Brain microvascular endothelial cell (primary cell): ENCODE measurements around the gene OR5H2.
"Not testable (repeated sequence)": the region's sequence is repeated elsewhere in the genome, so short reads cannot be mapped to it uniquely, and the experiment has no call there.

Experiments used
- DNase-seq: peaks from one replicate; pipeline ENCODE4 v3.0.0-alpha.2; 2020
- H3K27ac ChIP-seq: fragments of 250-450 bp; sonication (Bioruptor Pico); 2 replicates; pipeline ENCODE4 v1.5.1; 2020; ENCODE audit warnings: mild to moderate bottlenecking, moderate library complexity
- H3K27me3 ChIP-seq: fragments of 250-450 bp; sonication (Bioruptor Pico); replicated peaks from 2 replicates; pipeline ENCODE4 v1.5.1; 2020; ENCODE audit warnings: mild to moderate bottlenecking
- H3K36me3 ChIP-seq: fragments of 250-450 bp; sonication (Bioruptor Pico); replicated peaks from 2 replicates; pipeline ENCODE4 v1.5.1; 2020; ENCODE audit warnings: mild to moderate bottlenecking
- H3K4me3 ChIP-seq: 2 replicates; pipeline ENCODE4 v1.5.1; 2011; ENCODE audit warnings: low read depth, mild to moderate bottlenecking, control low read depth, low read length, moderate library complexity
- in situ Hi-C: cut with HindIII; loops from 2 replicates; pipeline ENCODE4 v1.10.0; 2017; ENCODE audit warnings: low sequenced_read_pairs, low pct_ligation_motif_present
- TF ChIP-seq, protein P1 (sequence below): IDR thresholded peaks from 2 replicates; pipeline ENCODE4 v1.5.1; 2011; ENCODE audit warnings: low read depth, mild to moderate bottlenecking, moderate library complexity, low read length, control low read depth, inconsistent platforms; ENCODE audit errors: missing control alignments

The OR5H2 gene

DNA sequence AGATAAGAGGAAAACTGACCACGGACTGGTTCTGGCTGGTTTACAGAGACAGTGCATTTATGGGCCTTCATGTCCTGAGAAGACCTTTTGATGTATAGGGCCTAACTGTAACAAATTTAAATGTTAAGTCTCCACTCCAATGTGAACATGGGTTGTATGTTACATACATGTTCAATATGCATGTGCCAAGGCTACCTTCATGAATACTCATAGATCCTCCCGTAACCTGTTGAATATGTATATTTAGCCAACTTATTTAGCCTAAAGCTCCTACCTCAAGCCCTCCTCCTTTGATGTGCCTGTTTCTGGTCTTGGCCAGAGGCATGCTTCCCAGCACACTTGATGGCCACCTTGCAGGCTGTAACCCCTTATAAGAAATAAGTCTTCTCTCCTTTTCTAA, at the start of gene OR5H2:
Gene OR5H2, plus strand, starts transcription at position 301 of the 400 bp plus-strand sequence. CDS start 398 bp downstream, outside the sequence.
- TF ChIP-seq, protein P1, sequence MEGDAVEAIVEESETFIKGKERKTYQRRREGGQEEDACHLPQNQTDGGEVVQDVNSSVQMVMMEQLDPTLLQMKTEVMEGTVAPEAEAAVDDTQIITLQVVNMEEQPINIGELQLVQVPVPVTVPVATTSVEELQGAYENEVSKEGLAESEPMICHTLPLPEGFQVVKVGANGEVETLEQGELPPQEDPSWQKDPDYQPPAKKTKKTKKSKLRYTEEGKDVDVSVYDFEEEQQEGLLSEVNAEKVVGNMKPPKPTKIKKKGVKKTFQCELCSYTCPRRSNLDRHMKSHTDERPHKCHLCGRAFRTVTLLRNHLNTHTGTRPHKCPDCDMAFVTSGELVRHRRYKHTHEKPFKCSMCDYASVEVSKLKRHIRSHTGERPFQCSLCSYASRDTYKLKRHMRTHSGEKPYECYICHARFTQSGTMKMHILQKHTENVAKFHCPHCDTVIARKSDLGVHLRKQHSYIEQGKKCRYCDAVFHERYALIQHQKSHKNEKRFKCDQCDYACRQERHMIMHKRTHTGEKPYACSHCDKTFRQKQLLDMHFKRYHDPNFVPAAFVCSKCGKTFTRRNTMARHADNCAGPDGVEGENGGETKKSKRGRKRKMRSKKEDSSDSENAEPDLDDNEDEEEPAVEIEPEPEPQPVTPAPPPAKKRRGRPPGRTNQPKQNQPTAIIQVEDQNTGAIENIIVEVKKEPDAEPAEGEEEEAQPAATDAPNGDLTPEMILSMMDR, result no peak
- in situ Hi-C loops, result no loop called here
- Histone ChIP-seq H3K36me3 (no peaks in the 10 kb centered on the region), H3K4me3 (no peak within 1 kb of the TSS), H3K27ac (no peak within 1 kb of the TSS), H3K27me3 (no peaks in the 10 kb centered on the region)
- DNase-seq, result no peak

DNA sequence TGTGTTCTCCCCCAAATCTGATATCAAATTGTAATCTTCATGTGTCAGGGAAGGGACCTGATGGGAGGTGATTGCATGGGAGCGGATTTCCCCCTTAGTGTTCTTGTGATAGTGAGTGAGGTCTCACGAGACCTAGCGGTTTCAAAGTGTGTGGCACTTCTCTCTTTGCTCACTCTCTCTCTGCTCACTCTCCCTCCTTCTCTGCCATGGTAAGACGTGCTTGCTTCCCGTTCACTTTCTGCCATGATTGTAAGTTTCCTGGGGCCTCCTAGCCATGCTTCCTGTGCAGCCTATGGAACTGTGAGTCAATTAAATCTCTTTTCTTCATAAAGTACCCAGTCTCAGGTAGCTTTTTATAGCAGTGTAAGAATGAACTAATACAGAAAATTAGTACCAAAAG, 48.8 kb upstream of the OR5H2 start:
- H3K36me3 ChIP-seq, result no peaks in the 10 kb centered on the region
- TF ChIP-seq, protein P1, result no peak
- H3K27ac ChIP-seq, result no peak overlapping the region
- in situ Hi-C loops, result no loop called here
- DNase-seq, result no peak
- H3K27me3 ChIP-seq, result no peaks in the 10 kb centered on the region
- H3K4me3 ChIP-seq, result no peak overlapping the region

DNA sequence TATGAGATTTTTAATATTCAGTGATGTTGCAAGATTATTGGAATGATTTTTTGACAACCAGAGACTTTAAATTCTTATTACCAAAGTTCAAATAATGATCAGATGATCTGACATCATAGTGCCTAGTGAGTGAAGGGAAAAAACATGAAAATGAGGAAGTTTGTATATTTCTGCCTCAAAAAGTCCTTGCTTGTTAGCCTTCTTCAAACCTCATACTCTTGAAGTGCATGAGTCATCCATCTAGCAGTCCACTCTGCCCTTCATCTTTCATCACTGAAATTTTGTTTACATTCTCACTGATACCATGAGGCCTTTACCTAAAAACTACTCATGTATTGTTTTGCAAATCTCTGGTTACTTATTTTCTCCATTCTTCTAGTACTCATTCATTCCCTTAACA, 42.2 kb upstream of the OR5H2 start:
- Histone ChIP-seq H3K27me3 (no peaks in the 10 kb centered on the region), H3K36me3 (no peaks in the 10 kb centered on the region), H3K4me3 (no peak overlapping the region), H3K27ac (no peak overlapping the region)
- in situ Hi-C loops, result no loop called here
- DNase-seq, result no peak
- TF ChIP-seq, protein P1, result no peak

DNA sequence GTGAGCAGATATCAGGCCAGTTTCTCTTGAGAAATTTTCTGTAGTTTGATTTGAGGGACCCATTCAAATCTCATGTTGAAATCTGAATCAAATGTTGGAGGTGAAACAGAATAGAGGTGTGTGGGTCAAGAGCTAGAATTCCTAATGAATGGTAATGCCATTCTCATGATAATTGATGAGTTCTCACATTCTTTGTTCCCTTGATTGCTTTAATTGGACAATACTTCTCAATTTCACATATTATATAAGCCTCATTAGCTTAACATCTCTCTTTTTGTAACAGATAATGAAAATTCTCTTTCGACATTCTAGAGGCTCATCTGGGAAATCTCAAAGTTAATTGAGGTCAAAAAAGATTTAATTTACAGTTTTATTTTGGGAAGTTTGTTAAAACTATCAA, 40.1 kb upstream of the OR5H2 start:
- H3K36me3 ChIP-seq, result no peaks in the 10 kb centered on the region
- DNase-seq, result no peak
- H3K4me3 ChIP-seq, result no peak overlapping the region
- TF ChIP-seq, protein P1, result no peak
- no peak overlapping the region for H3K27ac ChIP-seq
- H3K27me3 ChIP-seq, result no peaks in the 10 kb centered on the region
- in situ Hi-C loops, result no loop called here

DNA sequence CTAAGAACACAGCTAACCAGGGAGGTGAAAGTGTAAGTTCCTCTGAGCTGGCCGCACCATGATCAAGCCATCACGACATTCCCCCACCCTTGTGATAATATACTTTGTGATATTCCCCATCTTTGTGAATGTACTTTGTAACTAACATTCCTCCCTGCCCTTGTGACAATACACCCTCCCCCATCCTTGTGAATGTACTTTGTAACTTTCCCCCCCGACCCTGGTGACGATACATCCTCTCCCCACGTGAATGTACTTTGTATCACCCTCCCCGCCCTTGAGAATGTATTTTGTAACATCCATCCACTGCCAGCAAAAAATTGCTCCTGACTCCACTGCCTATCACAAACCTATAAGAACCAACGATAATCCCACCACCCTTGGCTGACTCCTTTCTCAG, 38.5 kb upstream of the OR5H2 start:
- in situ Hi-C loops, result no loop called here
- H3K4me3 ChIP-seq, result no peak overlapping the region
- no peaks in the 10 kb centered on the region for H3K36me3 ChIP-seq
- H3K27me3 ChIP-seq, result no peaks in the 10 kb centered on the region
- TF ChIP-seq, protein P1, result no peak
- H3K27ac ChIP-seq, result no peak overlapping the region
- DNase-seq, result no peak

DNA sequence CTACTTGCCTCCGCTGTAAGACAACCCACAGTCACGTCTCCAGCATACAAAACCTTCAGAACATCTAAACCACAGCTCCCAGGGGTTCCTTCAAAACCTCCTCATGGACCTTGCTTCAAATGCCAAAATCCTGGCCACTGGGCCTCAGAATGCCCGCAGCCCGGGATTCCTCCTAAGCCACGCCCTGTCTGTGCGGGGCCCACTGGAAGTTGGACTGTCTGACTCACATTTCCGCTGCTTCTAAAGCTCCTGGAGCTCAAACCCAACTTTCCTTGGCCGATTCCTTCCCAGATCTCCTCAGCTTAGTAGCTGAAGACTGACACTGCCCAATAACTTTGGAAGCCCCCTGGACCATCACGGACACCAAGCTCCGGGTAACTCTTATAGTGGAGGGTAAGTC, 36.2 kb upstream of the OR5H2 start:
- Histone ChIP-seq H3K36me3 (no peaks in the 10 kb centered on the region), H3K27ac (no peak overlapping the region), H3K27me3 (no peaks in the 10 kb centered on the region), H3K4me3 (no peak overlapping the region)
- TF ChIP-seq, protein P1, result no peak
- in situ Hi-C loops, result no loop called here
- no peak for DNase-seq

DNA sequence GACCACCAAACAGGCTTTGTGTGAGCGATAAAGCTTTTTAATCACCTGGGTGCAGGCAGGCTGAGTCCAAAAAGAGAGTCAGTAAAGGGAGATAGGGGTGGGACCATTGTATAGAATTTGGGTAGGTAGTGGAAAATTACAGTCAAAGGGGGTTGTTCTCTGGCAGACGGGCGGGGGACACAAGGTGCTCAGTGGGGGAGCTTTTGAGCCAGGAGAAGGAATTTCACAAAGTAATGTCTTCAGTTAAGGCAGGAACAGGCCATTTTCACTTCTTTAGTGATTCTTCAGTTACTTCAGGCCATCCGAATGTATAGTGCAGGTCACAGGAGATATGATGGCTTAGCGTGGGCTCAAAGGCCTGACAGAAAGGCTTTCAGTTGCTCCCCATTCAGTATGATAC, 26.3 kb upstream of the OR5H2 start:
- H3K27ac ChIP-seq, DNase-seq, in situ Hi-C loops, H3K27me3 ChIP-seq, H3K4me3 ChIP-seq, H3K36me3 ChIP-seq: not testable (repeated sequence)
